TTC549 (cell line): ENCODE results near the gene OR5L2.
"Not testable (repeated sequence)": the region's sequence is repeated elsewhere in the genome, so short reads cannot be mapped to it uniquely, and the experiment has no call there.

Experiments
- FAIRE-seq: peaks from 2 replicates; lab custom pipeline; 2012; peaks lifted over from hg19 to GRCh38; lab: Jason Lieb, UNC

Gene OR5L2

GRCh38 chr11:55826919-55827318, at the start of gene OR5L2:
Gene OR5L2 (plus strand): TSS chr11:55827219. CDS start chr11:55827219, 0 bp downstream.
- FAIRE-seq = no peak

DNA sequence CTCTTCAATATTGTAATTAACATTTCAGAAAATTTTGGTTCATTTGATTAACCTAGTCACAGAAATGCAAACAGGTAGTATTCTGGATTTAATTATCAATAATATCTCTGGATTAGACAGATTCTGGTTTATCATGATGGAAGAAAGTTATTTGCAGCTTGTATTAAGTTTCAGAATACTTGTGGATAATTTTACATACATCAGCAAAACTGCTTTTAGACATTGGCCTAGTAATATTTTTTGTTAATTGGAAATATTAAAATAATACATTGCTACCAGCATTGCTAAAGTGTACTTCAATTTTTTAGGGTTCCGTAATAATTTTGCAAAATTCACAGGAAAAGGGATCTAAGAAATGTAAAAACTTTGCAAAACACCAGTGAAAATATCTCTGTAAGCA, 35.4 kb upstream of the OR5L2 start:
- FAIRE-seq = no peak

DNA sequence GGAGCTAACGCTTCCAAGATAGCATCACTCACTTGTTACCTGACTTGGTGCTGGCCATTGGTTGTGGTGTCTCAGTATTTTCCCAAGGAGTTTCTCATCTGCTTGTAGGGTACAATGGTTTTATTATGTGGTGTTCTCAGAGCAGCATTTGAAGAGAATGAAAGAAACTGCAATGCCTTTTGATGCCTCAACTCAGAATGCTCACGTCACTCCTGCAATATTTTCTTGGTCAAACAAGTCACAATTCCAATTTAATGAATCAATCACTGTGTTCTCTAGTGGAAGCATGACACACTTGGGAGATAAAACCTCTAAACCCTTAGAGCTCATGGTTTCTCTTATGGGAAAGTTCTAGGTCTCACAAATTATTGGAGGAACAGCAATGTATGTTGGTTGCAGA, 33.7 kb upstream of the OR5L2 start:
- no peak for FAIRE-seq

GRCh38 chr11:55795256-55795655, 31.8 kb upstream of the OR5L2 start, which contains the start of gene OR5D14:
Gene OR5D14 (plus strand): TSS chr11:55795556. CDS start chr11:55795556, 0 bp downstream.
- no peak for FAIRE-seq

DNA sequence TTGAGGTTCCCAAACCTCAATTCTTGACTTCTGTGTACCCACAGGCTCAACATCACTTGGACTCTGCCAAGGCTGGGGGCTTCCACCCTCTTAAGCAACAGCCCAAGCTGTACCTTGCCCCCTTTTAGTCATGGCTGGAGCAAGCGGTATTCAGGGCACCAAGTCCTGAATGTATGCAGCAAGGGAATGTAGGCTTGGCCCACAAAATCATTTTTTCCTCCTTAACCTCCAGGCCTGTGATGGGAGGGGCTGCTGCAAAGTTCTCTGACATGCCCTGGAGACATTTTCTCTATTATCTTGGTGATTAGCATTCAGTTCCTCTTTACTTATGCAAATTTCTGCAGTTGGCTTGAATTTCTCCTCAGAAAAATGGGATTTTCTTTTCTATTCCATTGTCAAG, 20.8 kb upstream of the OR5L2 start:
- FAIRE-seq = no peak

GRCh38 chr11:55811067-55811466, 16.0 kb upstream of the OR5L2 start, which contains the start of gene OR5L1:
Gene OR5L1 (plus strand): TSS chr11:55811367. CDS start chr11:55811467, 100 bp downstream.
- FAIRE-seq = no peak

- no peak for FAIRE-seq
Observed at GRCh38 chr11:55819330-55819729, 7.7 kb upstream of the OR5L2 start, which contains the start of gene OR5D18. Gene OR5D18 (plus strand): TSS chr11:55819630. CDS start chr11:55819630, 0 bp downstream.

- FAIRE-seq = no peak
Observed at GRCh38 chr11:55838452-55838851, 11.4 kb downstream of the OR5L2 start, which contains the start of gene OR5D16. Gene OR5D16 (plus strand): TSS chr11:55838752. CDS start chr11:55838752, 0 bp downstream.

GRCh38 chr11:55847453-55847852, 20.4 kb downstream of the OR5L2 start:
- no peak for FAIRE-seq

GRCh38 chr11:55849037-55849436, 22.0 kb downstream of the OR5L2 start:
- no peak for FAIRE-seq

- no peak for FAIRE-seq
Observed at GRCh38 chr11:55852141-55852540, 25.1 kb downstream of the OR5L2 start.

DNA sequence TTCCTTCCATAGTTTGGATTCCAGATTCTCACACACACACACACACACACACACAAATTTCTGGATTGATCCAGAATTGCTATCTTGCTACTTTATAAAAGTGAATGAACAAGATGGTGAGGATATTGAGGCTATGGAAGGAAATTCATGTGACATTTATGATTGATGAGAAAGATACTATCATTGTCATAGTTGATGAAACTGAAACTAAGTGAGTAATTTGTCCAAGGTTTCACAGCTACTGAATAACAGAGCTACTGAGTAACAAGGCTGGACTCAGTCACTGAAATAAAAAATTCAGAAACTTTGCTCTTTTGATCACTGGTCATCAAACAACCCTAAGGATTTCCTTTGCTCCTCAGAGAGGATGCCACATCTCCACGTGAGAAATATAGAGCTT, 27.7 kb downstream of the OR5L2 start:
- no peak for FAIRE-seq

DNA sequence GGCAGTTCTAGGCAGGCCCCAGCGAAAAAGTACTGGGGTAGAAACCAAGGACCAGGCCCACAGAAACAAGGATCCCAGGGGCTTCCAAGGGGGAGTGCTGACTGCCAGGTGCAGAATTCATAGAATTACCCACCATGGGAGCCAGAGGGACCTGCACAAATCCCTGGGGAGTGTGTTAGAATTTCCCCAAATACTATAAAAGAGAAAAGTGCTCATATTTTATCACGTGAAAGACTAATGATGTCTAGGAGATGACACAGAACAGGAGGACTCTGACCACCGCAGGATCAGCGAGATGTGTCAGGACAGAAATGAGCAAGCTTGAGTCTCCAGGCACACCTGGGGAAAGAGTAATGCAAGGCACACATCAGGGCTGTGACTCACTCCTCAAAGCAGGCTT, 40.3 kb downstream of the OR5L2 start:
- not testable (repeated sequence) for FAIRE-seq

GRCh38 chr11:55872731-55873130, 45.7 kb downstream of the OR5L2 start:
- FAIRE-seq = not testable (repeated sequence)

- not testable (repeated sequence) for FAIRE-seq
Observed at GRCh38 chr11:55873146-55873545, 46.1 kb downstream of the OR5L2 start.
